ENCODE measurements around the gene FAM110D.

Gene FAM110D

DNA sequence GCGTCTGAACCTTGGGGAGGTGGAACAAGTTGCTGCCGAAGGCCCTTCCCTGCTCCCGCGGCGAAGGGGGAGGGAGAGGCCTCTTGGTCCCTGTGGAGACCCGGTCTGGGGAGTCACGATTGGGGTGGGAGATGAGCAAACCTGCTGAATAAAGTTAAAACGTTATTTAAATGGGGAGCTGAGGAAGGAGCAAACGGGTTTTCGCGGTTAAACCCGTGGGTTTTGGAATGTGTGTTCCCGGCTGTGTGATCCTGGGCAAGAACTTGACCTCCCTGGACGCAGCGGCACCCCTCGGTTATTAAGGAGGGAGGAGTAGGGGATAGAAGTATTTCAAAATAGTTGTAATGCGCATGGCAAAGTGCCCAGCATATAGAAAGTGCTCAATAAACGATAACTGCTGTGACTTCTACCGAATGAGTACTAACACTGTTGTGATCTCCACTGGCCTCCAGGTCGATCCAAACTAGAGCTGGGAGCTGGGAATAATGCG, 3.4 kb downstream of the FAM110D start:
- H3K9ac ChIP-seq (ENCODE audit: low read length), result no peak overlapping the region
- no peak overlapping the region for H3K27ac ChIP-seq (ENCODE audit: low read depth, low read length, poor library complexity, severe bottlenecking)
- H3K4me1 ChIP-seq (ENCODE audit: insufficient read depth, low read length, severe bottlenecking), result peaks cover 13% of the 10 kb centered on the region
- peak overlapping the region; percentile 40; the same call in 1 of the 2 replicates for H3K4me2 ChIP-seq (ENCODE audit: low read length)
- H3K4me3 ChIP-seq (ENCODE audit: low read depth, low read length, poor library complexity, severe bottlenecking), result no peak overlapping the region
- H3K9me3 ChIP-seq (ENCODE audit: low read length), result no peaks in the 10 kb centered on the region
- H3K79me2 ChIP-seq (ENCODE audit: insufficient read depth, low read length), result no peaks in the 10 kb centered on the region
- H3K27me3 ChIP-seq (ENCODE audit: insufficient read depth, low read length), result peaks cover 7% of the 10 kb centered on the region; the same call in 1 of the 2 replicates
- H4K20me1 ChIP-seq (ENCODE audit: insufficient read depth, low read length), result no peaks in the 10 kb centered on the region
- TF ChIP-seq, protein P1, sequence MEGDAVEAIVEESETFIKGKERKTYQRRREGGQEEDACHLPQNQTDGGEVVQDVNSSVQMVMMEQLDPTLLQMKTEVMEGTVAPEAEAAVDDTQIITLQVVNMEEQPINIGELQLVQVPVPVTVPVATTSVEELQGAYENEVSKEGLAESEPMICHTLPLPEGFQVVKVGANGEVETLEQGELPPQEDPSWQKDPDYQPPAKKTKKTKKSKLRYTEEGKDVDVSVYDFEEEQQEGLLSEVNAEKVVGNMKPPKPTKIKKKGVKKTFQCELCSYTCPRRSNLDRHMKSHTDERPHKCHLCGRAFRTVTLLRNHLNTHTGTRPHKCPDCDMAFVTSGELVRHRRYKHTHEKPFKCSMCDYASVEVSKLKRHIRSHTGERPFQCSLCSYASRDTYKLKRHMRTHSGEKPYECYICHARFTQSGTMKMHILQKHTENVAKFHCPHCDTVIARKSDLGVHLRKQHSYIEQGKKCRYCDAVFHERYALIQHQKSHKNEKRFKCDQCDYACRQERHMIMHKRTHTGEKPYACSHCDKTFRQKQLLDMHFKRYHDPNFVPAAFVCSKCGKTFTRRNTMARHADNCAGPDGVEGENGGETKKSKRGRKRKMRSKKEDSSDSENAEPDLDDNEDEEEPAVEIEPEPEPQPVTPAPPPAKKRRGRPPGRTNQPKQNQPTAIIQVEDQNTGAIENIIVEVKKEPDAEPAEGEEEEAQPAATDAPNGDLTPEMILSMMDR (IDR thresholded peaks at IDR 0.05; ENCODE audit: low read length), result no peak
- TF ChIP-seq EZH2 (IDR thresholded peaks at IDR 0.05; ENCODE audit: borderline replicate concordance, low read length), result no peak
- no peak overlapping the region for H2AFZ ChIP-seq (ENCODE audit: low read length)
- H3F3A ChIP-seq (ENCODE audit: insufficient read depth, low read length), result no peaks in the 10 kb centered on the region
- H3K9me2 ChIP-seq (ENCODE audit: low read depth, low read length), result no peaks in the 10 kb centered on the region
- H3K36me3 ChIP-seq (ENCODE audit: insufficient read depth, low read length), result no peaks in the 10 kb centered on the region

GRCh38 chr1:26163684-26164035, 4.8 kb downstream of the FAM110D start:
- Histone ChIP-seq H3K9ac (ENCODE audit: low read length) (no peak overlapping the region), H3K27me3 (ENCODE audit: insufficient read depth, low read length) (peaks cover 7% of the 10 kb centered on the region; the same call in 1 of the 2 replicates), H3F3A (ENCODE audit: insufficient read depth, low read length) (no peaks in the 10 kb centered on the region), H2AFZ (ENCODE audit: low read length) (no peak overlapping the region), H3K4me1 (ENCODE audit: insufficient read depth, low read length, severe bottlenecking) (peaks cover 13% of the 10 kb centered on the region), H3K4me2 (ENCODE audit: low read length) (peak overlapping the region; percentile 61), H3K79me2 (ENCODE audit: insufficient read depth, low read length) (no peaks in the 10 kb centered on the region), H3K27ac (ENCODE audit: low read depth, low read length, poor library complexity, severe bottlenecking) (no peak overlapping the region), H4K20me1 (ENCODE audit: insufficient read depth, low read length) (no peaks in the 10 kb centered on the region), H3K36me3 (ENCODE audit: insufficient read depth, low read length) (no peaks in the 10 kb centered on the region), H3K9me2 (ENCODE audit: low read depth, low read length) (no peaks in the 10 kb centered on the region), H3K4me3 (ENCODE audit: low read depth, low read length, poor library complexity, severe bottlenecking) (peak overlapping the region; percentile 49), H3K9me3 (ENCODE audit: low read length) (no peaks in the 10 kb centered on the region)
- TF ChIP-seq, protein P1 (IDR thresholded peaks at IDR 0.05; ENCODE audit: low read length), result no peak
- no peak for TF ChIP-seq EZH2 (IDR thresholded peaks at IDR 0.05; ENCODE audit: borderline replicate concordance, low read length)

- peaks cover 7% of the 10 kb centered on the region; the same call in 1 of the 2 replicates for H3K27me3 ChIP-seq (ENCODE audit: insufficient read depth, low read length)
- H3K79me2 ChIP-seq (ENCODE audit: insufficient read depth, low read length), result no peaks in the 10 kb centered on the region
- H4K20me1 ChIP-seq (ENCODE audit: insufficient read depth, low read length), result no peaks in the 10 kb centered on the region
- no peak overlapping the region; the same call in 1 of the 2 replicates for H3K9ac ChIP-seq (ENCODE audit: low read length)
- H3K36me3 ChIP-seq (ENCODE audit: insufficient read depth, low read length), result no peaks in the 10 kb centered on the region
- no peaks in the 10 kb centered on the region for H3K9me3 ChIP-seq (ENCODE audit: low read length)
- no peak overlapping the region for H2AFZ ChIP-seq (ENCODE audit: low read length)
- no peaks in the 10 kb centered on the region for H3K9me2 ChIP-seq (ENCODE audit: low read depth, low read length)
- peak overlapping the region; percentile 49 for H3K4me3 ChIP-seq (ENCODE audit: low read depth, low read length, poor library complexity, severe bottlenecking)
- peaks cover 13% of the 10 kb centered on the region for H3K4me1 ChIP-seq (ENCODE audit: insufficient read depth, low read length, severe bottlenecking)
- no peak for TF ChIP-seq EZH2 (IDR thresholded peaks at IDR 0.05; ENCODE audit: borderline replicate concordance, low read length)
- TF ChIP-seq, protein P1 (IDR thresholded peaks at IDR 0.05; ENCODE audit: low read length), result peak; percentile 55
- H3K27ac ChIP-seq (ENCODE audit: low read depth, low read length, poor library complexity, severe bottlenecking), result no peak overlapping the region
- peak overlapping the region; percentile 61 for H3K4me2 ChIP-seq (ENCODE audit: low read length)
- H3F3A ChIP-seq (ENCODE audit: insufficient read depth, low read length), result no peaks in the 10 kb centered on the region
Observed at GRCh38 chr1:26164036-26164860, 5.4 kb downstream of the FAM110D start.
